Stimulated activated CD8-positive, alpha-beta memory T cell treated with anti-CD3 and anti-CD28 coated beads, Interleukin-12 subunit alpha, Interleukin-12 subunit beta, amount 100 ng/mL, for 24 hours (primary cell): Measurements from ENCODE around the gene SLC16A1.
"Not testable (repeated sequence)": the region's sequence is repeated elsewhere in the genome, so short reads cannot be mapped to it uniquely, and the experiment has no call there.

Source experiments
- DNase-seq: peaks from one replicate; pipeline ENCODE4 v3.0.0-alpha.2; 2020; ENCODE audit errors: extremely low read depth

Gene SLC16A1

DNA sequence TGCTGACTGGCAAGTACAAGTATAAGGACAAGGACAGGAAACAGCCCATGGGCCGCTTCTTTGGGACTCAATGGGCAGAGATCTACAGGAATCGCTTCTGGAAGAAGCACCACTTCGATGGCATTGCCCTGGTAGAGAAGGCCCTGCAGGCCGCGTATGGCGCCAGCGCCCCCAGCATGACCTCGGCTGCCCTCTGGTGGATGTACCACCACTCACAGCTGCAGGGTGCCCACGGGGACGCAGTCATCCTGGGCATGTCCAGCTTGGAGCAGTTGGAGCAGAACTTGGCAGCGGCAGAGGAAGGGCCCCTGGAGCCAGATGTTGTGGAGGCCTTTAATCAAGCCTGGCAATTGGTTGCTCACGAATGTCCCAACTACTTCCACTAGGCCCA, 32.0 kb downstream of the SLC16A1 start:
- no peak for DNase-seq

DNA sequence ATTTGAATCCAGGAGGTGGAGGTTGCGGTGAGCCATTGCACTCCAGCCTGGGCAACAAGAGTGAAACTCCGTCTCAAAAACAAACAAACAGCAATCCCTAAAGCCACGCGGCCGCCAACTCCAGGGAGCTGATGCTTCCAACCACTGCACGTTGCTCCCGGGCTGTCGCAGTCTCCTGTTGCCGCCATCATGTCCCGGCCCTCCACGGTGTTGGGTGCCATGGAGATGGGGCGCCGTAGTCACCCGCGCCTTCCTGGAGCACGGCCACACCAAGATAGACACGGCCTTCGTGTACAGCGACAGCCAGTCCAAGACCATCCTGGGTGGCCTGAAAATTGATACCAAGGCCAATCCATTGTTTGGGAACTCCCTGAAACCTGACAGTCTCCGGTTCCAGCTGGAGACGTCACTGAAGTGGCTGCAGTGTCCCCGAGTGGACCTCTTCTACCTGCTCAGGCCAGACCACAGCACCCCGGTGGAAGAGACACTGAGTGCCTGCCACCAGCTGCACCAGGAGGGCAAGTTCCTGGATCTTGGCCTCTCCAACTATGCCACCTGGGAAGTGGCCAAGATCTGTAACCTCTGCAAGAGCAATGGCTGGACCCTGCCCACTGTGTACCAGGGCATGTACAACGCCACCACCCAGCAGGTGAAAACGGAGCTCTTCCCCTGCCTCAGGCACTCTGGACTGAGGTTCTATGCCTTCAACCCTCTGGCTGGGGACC, 32.6 kb downstream of the SLC16A1 start:
- DNase-seq: no peak

DNA sequence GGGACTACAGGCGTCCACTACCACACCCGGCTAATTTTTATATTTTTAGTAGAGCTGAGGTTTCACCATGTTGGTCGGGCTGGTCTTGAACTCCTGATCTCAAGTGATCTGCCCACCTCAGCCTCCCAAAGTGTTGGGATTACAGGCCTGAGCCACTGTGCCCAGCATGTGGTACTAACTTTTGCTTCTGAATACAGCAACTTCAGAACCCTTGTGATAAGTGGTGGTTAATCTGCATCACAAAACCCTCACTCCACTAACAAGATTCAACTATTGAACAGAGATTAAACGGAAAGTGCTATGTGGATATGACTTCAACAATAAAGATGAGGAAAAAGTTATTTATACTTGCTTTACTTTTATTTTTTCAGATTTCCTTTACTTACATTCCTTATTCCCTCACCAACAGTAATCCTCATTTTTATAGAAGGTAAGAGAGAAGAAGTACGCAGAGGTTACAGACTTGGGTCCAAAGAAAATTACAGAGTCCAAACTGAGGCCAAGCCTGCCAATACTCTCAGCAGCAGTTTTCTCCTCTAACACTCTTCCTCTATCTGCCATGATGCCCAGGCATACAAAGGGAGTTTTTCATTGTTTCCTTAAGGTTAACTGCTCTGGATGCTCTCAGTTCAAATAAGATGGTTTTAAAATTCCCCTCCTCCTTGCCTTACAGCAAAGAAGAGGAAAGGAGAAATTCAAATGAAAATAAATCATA, 44.3 kb downstream of the SLC16A1 start:
- no peak for DNase-seq

DNA sequence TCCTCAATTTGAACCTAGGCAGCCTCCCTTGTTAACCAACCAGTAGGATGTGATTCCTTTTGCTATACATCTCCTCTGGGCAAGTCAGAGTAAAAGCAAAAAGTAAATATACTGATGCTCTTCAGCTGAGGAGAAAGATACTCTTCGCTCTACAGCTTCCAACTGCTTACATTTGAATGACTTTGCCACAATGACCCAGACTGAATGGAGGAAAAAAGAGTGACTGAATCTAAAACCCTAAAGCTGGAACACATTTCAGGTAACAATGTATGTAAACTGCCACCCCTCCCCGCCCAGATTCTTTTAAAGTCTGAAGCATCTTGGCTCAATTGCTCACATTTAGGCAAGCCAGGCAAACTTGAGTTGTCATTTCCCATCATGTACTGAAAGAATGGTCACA, 46.1 kb downstream of the SLC16A1 start:
- DNase-seq: no peak

DNA sequence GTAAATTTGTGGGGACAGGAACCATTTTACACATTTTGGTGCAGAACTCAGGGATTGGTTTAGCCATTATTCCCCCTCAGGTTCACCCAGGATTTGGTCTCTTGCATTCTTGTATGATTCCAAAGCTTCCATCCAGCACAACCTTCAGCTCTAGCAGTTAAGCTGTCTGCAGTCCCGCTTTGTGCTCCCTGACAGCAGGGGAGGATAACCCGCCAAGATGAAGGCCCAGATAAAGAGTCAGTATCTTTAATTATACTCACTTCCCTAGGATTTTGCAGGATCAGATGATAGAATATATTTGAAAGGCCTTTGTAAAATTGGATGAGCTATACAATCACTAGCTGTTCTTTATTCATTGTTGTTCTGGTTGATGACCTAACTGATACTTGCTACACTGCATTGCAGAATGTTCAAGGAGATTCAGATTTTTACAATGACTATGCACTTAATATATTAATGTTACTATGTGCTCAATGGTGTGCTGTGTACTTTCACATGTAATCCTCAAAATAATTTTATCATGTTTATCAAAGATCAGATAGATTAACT, 49.8 kb downstream of the SLC16A1 start:
- DNase-seq: no peak

DNA sequence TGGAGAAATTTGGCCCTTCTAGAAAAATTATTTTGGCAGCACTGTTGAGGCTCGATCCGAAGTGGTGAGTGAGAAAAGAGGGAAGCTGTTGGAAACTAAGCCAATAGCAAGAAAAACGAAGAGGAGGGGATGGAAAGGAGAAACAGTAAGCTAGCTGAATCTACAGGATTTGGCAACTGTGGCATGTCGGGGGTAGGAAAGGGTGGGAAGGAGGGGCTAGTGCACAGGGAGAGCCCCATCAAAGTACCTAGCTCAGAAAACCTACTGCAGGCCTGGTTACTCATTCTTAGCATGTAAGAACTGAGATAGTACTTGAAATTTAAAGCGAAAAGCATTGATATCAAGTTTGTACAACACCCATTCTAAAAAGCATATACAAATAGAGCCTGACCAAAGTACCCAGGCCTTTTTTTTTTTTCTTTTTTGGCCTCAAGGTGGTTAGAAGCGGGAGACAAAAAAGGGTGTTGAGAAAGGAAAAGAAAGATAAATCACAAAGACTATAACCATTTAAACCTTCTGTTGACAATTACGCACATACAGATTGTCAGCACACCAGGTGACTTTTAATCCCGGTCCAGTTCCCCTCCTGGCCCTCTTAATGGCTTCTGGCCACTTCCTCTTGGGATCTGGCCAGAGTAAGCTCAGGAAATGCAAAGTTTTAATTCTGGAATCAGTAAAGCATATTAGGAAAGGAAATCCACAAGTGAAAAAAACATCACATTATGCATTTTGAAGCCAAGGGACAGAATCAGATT, 50.4 kb downstream of the SLC16A1 start:
- DNase-seq: no peak

DNA sequence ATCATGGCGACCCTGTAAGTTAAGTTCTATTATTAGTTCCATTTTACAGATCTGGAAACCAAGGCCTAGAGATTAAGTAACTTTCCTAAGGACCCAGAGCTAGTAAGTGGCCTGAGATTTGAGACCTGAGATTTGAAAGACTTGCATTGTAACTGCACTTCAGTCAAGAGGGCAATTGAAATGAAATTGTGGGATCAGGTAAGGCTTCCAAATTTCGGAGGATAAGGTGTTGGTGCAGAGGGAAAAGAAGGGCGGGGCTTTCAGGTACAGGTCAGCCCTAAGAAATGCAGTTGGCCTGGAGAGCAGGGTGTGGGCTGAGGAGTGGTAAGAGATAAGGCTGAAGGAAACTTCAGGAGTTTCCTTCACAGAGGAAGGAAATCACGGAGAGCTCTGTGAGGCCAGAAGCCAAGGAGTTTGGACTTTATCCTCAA, 51.1 kb downstream of the SLC16A1 start:
- DNase-seq: no peak

DNA sequence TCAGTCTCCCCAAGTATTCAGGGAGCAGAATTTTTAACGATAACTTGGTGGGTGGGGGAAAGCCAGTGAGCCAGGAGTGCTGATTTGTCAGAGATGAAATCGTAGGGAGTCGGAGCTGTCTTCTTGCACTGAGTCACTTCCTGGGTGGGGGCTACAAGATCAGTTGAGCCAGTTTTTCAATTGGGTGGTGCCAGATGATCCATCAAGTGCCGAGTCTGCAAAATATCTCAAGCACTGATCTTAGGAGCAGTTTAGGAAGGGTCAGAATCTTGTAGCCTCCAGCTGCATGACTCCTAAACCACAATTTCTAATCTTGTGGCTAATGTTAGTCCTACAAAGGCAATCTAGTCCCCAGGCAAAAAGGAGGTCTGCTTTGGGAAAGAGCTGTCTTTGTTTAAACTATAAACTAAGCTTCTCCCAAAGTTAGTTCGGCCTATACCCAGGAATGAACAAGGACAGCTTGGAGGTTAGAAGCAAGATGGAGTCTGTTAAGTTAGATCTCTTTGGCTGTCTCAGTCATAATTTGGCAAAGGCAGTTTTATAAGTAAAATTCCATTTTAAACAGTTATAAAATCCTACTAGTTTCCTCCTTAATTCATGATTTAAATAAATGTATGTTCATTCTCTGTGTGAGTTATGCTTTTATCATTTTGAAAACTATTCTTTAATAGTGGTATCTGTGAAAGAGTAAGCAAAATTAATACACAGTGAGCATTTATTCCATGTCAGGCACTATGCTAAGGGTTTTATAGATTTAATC, 51.7 kb downstream of the SLC16A1 start:
- peak; percentile 15 for DNase-seq

DNA sequence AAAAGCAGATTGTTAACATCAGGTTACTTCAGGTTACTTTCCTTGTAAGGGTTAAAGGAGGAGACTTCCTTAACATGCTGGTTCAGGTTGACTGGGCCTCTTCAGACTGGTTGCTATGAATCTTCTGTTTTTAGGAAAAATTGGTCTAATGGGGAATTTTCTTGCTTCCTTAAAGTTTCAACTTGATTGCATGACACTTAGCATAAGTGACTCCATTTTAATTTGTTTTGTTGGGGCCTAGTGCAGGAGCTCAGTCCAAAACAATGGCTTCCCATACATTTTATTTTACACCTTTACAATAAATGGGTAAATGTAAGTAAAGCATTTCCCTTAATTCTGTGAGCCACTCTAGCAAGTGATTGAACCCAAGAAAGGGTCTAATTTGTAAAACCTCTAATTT, 53.8 kb downstream of the SLC16A1 start:
- no peak for DNase-seq

DNA sequence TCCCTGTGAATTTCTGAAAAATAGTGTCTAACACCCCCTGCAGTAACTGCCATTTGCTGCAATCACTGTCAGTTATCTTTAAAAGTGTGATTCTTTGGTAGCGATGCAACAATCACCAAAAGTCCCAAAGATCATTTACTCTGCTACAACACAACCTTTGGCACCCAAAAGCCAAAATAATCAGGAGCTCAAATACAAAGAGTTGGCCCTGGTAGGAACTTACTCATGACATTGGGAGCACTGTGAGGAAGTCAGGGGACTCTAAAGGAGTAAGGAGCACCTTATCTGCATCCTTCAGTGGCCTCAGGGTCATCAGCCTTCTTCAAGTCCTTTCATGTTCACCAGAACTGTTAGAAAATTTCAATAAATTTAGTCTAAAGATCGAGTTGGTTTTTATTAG, 54.6 kb downstream of the SLC16A1 start:
- DNase-seq: no peak

DNA sequence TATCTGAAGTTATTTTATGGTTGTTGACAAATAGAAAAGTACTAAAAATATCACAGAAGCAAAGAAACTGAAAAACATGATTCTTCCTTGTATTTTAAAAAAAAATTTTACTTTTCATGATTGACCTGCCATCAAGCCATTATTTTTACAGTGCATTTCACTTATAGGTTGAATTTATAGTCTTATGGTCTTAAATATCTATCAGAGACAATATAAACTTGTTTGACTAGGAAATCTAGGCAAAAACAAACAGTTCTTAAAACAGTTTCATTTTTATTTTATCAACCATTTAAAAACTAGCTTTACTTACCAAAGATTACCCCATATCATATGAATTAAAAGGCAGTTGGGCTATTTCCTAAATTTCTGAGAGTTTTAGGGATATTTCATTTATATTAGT, 59.2 kb downstream of the SLC16A1 start:
- no peak for DNase-seq

DNA sequence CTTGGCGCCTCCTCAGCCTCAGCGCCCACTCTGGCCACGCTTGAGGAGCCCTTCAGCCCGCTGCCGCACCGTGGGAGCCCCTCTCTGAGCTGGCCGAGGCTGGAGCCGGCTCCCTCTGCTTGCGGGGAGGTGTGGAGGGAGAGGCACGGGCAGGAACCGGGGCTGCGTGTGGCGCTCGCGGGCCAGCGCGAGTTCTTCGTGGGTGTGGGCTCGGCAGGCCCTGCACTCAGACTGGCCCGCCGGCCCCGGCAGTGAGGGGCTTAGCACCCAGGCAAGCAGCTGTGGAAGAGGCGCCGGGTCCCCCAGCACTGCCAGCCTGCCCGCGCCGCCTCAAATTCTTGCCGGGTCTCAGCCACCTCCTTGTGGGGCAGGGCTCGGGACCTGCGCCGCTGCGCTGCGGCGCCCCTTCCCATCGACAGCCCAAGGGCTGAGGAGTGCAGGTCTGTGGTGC, 61.4 kb downstream of the SLC16A1 start:
- no peak for DNase-seq

DNA sequence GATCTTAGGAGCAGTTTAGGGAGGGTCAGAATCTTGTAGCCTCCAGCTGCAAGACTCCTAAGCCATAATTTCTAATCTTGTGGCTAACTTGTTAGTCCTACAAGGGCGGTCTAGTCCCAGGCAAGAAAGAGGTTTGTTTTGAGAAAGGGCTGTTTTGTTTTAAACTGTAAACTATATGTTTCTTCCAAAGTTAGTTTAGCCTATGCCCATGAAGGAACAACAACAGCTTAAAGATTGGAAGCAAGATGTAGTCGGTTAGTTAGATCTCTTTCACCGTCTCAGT, 62.0 kb downstream of the SLC16A1 start:
- no peak for DNase-seq

DNA sequence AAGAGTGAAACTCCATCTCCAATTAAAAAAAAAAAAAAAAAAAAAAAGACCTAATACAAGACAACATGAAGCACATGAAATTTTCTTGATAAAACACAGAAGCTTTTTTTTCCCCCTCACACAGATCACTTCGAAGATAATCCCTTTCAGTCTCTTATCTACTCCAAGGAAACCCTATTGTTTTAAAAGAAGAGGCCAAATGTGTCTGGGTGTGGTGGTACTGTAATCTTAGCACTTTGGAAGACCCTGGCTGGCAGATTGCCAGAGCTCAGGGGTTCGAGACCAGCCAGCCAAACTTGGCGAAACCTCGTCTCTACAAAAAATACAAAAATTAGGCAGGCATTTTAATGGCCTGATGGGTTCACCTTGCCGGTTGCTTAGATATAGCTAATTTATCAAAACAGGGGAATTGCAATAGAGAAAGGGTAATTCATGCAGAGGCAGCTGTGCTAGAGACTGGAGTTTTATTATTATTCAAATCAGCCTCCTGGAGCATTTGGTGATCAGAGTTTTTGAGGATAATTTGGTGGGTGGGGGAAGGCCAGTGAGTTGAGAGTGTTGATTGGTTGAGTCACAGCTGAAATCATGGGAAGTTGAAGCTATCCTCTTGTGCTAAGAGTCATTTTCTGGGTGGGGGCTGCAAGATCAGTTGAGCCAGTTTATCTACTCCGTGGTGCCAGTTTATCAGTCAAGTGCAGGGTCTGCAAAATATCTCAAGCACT, 62.5 kb downstream of the SLC16A1 start:
- DNase-seq: no peak

DNA sequence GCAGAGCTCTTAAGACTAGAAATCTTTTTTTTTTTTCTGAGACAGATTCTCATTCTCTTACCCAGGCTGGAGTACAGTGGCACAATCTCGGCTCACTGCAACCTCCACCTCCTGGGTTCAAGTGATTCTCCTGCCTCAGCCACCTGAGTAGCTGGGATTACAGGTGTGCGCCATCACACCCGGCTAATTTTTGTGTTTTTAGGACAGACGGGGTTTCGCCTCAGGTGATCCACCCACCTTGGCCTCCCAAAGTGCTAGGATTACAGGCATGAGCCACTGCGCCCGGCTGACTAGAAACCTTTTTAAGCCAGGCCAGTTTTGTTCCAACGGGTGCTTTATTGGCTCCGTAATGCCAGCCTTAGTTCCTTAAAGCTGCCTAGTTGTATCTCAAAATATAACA, 66.1 kb downstream of the SLC16A1 start:
- not testable (repeated sequence) for DNase-seq

DNA sequence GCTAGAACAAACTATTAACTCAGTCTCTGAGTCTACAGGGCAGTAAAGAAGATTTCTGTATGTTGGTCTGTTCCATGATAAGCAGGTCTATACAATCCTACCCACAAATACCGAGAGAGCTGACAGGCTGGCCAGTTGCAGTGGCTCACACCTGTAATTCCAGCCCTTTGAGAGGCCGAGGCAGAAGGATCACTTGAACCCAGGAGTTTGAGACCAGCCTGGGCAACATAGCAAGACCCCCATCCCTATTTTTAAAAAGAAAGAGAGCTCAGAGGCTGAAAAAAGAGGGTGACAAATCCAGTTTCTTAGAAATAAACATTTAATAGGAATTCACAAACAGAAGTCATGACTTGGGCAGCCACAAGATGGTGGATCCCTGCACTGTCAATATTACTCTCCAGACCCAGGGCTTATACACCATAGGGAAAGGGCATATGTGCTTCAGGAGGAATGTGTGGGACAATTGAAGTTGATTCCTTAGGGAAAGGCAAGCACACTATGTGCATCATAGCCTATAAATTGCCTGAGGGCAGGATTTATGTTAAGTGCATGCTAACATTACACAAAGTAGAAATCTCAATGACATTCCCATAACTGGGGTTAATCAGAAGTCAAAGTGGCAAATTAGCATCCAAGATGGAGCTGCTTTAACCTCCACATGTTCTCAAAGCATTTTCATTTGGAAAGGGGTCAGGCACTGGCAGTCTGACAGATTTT, 66.8 kb downstream of the SLC16A1 start:
- DNase-seq: no peak

DNA sequence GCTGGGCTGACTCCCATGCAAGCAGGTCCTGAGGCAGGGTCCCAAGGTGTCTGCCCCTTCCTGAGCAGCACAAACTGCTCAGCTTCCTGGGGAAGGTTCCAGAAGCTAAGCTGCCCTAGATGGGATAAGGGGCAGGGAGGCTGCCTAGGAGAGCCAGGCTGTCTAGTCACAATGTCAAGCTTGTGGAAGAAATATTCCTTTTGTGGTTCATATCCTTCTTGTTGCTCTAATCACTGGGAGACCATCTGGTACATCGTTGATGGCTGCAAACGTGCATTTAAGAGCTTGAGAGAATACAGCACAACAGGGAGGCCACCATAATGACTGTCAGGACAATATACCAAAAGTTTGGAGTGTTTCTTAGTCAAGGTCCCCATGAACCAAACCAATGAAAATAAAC, 67.4 kb downstream of the SLC16A1 start:
- no peak for DNase-seq

DNA sequence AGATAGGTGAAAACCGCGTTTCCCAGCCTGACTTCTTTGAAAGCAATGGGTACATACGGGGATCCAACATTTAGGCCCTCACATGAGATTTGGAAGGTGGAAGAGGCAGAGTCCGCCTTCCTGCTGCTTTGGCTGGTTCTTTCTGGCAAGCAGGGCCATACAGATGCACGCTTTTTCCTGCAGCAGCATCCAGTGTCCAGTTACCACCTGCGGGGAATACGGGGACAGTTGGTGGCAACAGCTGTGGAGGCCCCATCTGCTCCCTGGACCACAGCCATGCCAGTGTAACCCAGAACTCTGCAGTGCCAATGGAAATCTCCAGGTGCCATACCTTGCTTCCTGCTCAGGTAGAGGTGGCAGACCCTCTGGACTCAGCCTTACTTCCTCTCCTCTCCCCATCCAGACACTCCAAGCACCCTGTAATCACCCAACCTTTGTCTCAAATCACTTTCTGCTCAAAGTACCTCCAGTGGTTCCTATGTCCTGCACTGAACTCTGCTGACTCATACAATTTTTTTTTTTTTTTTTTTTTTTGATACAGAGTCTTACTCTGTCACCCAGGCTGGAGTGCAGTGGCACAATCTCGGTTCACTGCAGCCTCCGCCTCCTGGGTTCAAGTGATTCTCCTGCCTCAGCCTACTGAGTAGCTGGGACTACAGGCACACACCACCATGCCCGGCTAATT, 68.3 kb downstream of the SLC16A1 start:
- no peak for DNase-seq

DNA sequence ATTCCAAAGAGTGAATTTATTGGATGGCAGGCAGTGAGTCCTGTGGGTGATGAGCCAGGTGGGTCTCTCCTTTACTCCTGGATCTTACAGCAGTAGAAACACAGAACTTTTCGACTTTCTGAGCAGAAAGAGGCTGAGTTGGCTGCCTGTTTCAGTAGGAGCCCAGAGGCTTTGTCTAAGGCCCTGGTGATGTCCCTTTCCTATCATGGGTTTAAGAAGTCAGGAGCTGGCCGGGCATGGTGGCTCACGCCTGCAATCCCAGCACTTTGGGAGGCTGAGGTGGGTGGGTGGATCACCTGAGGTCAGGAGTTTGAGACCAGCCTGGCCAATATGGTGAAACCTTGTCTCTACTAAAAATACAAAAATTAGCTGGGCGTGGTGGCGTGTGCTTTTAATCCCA, 71.0 kb downstream of the SLC16A1 start:
- not testable (repeated sequence) for DNase-seq

DNA sequence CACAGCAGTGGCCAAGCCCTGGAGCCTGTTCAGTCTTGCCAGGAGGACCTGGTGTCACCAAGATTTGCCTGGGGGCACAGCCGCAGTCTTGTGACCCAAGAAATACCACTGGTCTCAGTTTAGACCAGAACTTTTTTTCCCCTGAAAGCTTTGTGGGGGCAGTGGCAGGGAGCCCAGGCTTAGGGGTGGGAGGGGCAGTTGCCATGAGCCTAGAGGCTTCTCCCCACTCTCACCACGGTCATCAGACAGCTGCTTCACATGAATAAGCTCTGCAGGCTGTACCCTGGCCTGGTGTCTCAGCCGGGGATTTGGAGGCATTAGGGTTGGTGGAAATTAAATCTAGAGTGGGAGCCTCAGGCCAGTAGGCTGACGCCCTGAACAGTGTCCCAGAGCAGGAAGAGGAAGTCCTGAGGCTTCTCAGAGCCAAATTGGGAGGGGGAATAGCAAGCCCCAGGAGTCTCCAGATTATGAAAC, 73.7 kb downstream of the SLC16A1 start:
- no peak for DNase-seq
